Stimulated activated naive CD8-positive, alpha-beta T cell treated with anti-CD3 and anti-CD28 coated beads, Interleukin-15, amount 100 ng/mL, for 72 hours (primary cell): ENCODE results near the gene KLHL40.

ENCODE experiments used
- ATAC-seq: fragments of 150-1000 bp; cut with Tn5 transposase; 2 replicates; pipeline ENCODE4 v1.10.0; 2021; ENCODE audit warnings: mild to moderate bottlenecking, moderate library complexity
- DNase-seq, 2 donors: peaks; one replicate each; pipeline ENCODE4 v3.0.0; 2021 to 2022
- H3K27ac Mint-ChIP-seq, 2 donors: one replicate each; pipeline ENCODE4 v1.8.0; 2022; ENCODE audit warnings: mild to moderate bottlenecking in 2 of 2, mixed read lengths in 2 of 2, moderate library complexity in 2 of 2
- H3K27me3 Mint-ChIP-seq: one replicate; pipeline ENCODE4 v1.8.0; 2022; ENCODE audit warnings: mixed read lengths
- H3K4me1 Mint-ChIP-seq: one replicate; pipeline ENCODE4 v1.8.0; 2022; ENCODE audit warnings: mild to moderate bottlenecking, mixed read lengths
- H3K4me3 Mint-ChIP-seq, 2 donors: one replicate each; pipeline ENCODE4 v1.8.0; 2022; ENCODE audit warnings: mild to moderate bottlenecking in 2 of 2, mixed read lengths in 2 of 2, moderate library complexity in 1 of 2
- H3K9me3 Mint-ChIP-seq, 2 donors: one replicate each; pipeline ENCODE4 v1.8.0; 2022; ENCODE audit warnings: mixed read lengths in 2 of 2

KLHL40 gene

GRCh38 chr3:42674146-42674545, 11.2 kb upstream of the KLHL40 start:
- ATAC-seq (no peak), DNase-seq (no peak)
- Mint-ChIP-seq H3K9me3 (peaks cover 33 to 34% of the 10 kb centered on the region in 2 donors), H3K4me3 (no peak overlapping the region), H3K4me1 (no peaks in the 10 kb centered on the region), H3K27ac (no peak overlapping the region), H3K27me3 (no peaks in the 10 kb centered on the region)

DNA sequence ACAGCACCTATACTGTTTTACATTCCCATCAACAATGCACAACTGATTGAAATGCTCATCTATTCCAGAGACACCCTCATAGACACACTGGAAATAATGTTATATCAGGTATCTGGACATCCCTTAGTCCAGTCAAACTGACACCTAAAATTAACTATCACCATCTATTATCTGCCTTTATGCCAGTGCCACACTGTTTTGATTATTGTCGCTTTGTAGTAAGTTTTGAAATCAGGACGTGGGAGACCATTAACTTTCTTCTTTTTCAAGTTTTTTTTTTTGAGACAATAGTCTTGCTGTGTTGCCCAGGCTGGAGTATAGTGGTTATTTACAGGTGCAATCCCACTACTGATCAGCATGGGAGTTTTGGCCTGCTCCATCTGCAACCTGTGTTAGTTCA, 9.4 kb upstream of the KLHL40 start:
- Mint-ChIP-seq H3K9me3 (peaks cover 35% of the 10 kb centered on the region in 2 donors), H3K27me3 (no peaks in the 10 kb centered on the region), H3K4me1 (no peaks in the 10 kb centered on the region), H3K27ac (no peak overlapping the region), H3K4me3 (no peak overlapping the region)
- ATAC-seq (no peak), DNase-seq (no peak)

GRCh38 chr3:42678447-42678846, 6.9 kb upstream of the KLHL40 start:
- H3K27ac Mint-ChIP-seq: no peak overlapping the region
- no peak overlapping the region for H3K4me3 Mint-ChIP-seq
- peaks cover 11% of the 10 kb centered on the region for H3K27me3 Mint-ChIP-seq
- DNase-seq (no peak), ATAC-seq (no peak)
- H3K9me3 Mint-ChIP-seq: peaks cover 35% of the 10 kb centered on the region in 2 donors
- H3K4me1 Mint-ChIP-seq: no peaks in the 10 kb centered on the region

DNA sequence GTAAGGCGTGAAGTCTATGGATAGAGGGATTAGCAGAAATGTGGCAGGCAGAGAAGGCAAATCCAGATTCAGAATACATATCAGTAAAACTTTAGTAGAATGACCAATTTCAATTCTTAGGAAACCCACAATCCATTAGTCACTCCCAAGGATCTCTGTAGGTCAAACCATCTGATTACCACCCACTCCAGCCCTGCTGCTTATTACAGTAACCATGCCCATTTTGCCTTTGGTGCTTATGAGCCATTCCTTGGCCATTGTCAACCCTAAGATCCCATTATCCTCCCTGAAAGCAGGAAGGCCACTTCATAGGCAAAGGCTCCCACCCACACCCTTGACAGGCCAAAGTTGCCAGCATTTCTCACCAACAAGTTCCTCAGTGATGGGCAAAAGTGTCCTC, 5.1 kb upstream of the KLHL40 start:
- no peak overlapping the region for H3K4me3 Mint-ChIP-seq
- DNase-seq (no peak), ATAC-seq (no peak)
- peaks cover 35% of the 10 kb centered on the region in 2 donors for H3K9me3 Mint-ChIP-seq
- H3K4me1 Mint-ChIP-seq: no peaks in the 10 kb centered on the region
- H3K27ac Mint-ChIP-seq: no peak overlapping the region
- H3K27me3 Mint-ChIP-seq: peaks cover 22% of the 10 kb centered on the region

DNA sequence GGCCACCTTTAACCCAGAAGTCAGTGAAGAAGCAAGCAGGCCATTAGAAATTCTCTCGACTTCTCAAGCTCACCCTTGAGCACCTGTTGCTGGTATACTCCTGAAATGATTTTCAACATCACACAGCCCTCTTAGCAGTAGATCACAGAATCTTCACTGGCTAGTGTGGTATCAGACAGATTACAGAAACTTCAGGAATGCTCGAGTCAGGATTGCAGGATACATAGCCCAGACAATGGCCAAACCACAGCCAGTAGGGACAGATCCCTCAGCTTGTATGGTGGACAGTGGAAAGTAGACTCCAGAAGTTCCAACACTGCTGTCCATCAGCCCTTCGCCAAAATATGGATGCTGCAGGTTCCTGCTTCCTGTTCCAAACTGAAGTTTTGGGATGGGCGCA, 4.5 kb upstream of the KLHL40 start:
- Mint-ChIP-seq H3K27ac (no peak overlapping the region), H3K27me3 (peaks cover 27% of the 10 kb centered on the region), H3K4me1 (peaks cover 3% of the 10 kb centered on the region), H3K4me3 (no peak overlapping the region), H3K9me3 (peaks cover 34 to 35% of the 10 kb centered on the region in 2 donors)
- DNase-seq: no peak
- no peak for ATAC-seq

GRCh38 chr3:42681361-42682038, 3.8 kb upstream of the KLHL40 start:
- peaks cover 28% of the 10 kb centered on the region in 2 donors for H3K9me3 Mint-ChIP-seq
- peaks cover 34% of the 10 kb centered on the region for H3K27me3 Mint-ChIP-seq
- H3K4me3 Mint-ChIP-seq: no peak overlapping the region
- H3K4me1 Mint-ChIP-seq: peaks cover 6% of the 10 kb centered on the region
- no peak overlapping the region for H3K27ac Mint-ChIP-seq
- ATAC-seq: no peak
- DNase-seq: no peak

- DNase-seq (no peak), ATAC-seq (no peak)
- peaks cover 43% of the 10 kb centered on the region for H3K27me3 Mint-ChIP-seq
- H3K4me1 Mint-ChIP-seq: peaks cover 6% of the 10 kb centered on the region
- H3K9me3 Mint-ChIP-seq: peaks cover 18 to 19% of the 10 kb centered on the region in 2 donors
- H3K4me3 Mint-ChIP-seq: no peak overlapping the region
- no peak overlapping the region for H3K27ac Mint-ChIP-seq
Observed at GRCh38 chr3:42682301-42683070, 2.9 kb upstream of the KLHL40 start.

GRCh38 chr3:42683875-42684598, 1.3 kb upstream of the KLHL40 start:
- Mint-ChIP-seq H3K4me3 (no peak overlapping the region), H3K4me1 (peaks cover 6% of the 10 kb centered on the region), H3K27ac (no peak overlapping the region), H3K9me3 (peaks cover 2 to 4% of the 10 kb centered on the region in 2 donors), H3K27me3 (peaks cover 43% of the 10 kb centered on the region)
- DNase-seq (no peak), ATAC-seq (peak; percentile 68)

GRCh38 chr3:42684632-42685362, 540 bp upstream of the KLHL40 start:
- Mint-ChIP-seq H3K9me3 (no peaks in the 10 kb centered on the region), H3K4me1 (peaks cover 6% of the 10 kb centered on the region), H3K27ac (no peak overlapping the region), H3K27me3 (peaks cover 50% of the 10 kb centered on the region), H3K4me3 (no peak overlapping the region)
- ATAC-seq (no peak), DNase-seq (no peak)

- peak overlapping the region; percentile 20 to 53 for H3K4me3 Mint-ChIP-seq
- no peak for ATAC-seq
- peaks cover 60% of the 10 kb centered on the region for H3K27me3 Mint-ChIP-seq
Observed at GRCh38 chr3:42685891-42686820, 819 bp downstream of the KLHL40 start.

GRCh38 chr3:42686832-42687650, 1.7 kb downstream of the KLHL40 start:
- no peak for ATAC-seq
- Mint-ChIP-seq H3K27ac (no peak overlapping the region), H3K4me1 (peaks cover 6% of the 10 kb centered on the region), H3K27me3 (peaks cover 60% of the 10 kb centered on the region), H3K9me3 (no peaks in the 10 kb centered on the region), H3K4me3 (no peak overlapping the region)
- DNase-seq: no peak

More at GRCh38 chr3:42685891-42686820, 819 bp downstream of the KLHL40 start:
- peaks cover 6% of the 10 kb centered on the region for H3K4me1 Mint-ChIP-seq
- no peaks in the 10 kb centered on the region for H3K9me3 Mint-ChIP-seq
- DNase-seq: no peak
- H3K27ac Mint-ChIP-seq: no peak overlapping the region

DNA sequence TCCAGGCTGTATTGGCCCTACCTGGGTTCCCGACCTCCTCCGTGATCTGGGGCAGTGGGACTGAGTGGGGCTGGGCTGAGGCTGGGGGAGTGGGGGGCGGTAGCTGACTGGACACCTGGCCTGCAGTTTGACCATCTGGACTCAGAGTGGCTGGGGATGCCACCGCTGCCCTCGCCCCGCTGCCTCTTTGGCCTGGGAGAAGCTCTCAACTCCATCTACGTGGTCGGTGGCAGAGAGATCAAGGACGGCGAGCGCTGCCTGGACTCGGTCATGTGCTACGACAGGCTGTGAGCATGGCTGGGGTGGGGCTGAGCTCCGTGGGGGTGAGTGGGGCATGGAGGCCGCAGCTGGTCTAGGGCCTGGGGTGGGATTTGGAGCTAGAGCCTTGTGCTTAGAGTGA, 2.7 kb downstream of the KLHL40 start:
- no peak overlapping the region for H3K27ac Mint-ChIP-seq
- no peak for DNase-seq
- no peak overlapping the region for H3K4me3 Mint-ChIP-seq
- H3K27me3 Mint-ChIP-seq: peaks cover 54% of the 10 kb centered on the region
- peaks cover 6% of the 10 kb centered on the region for H3K4me1 Mint-ChIP-seq
- no peak for ATAC-seq
- no peaks in the 10 kb centered on the region for H3K9me3 Mint-ChIP-seq

GRCh38 chr3:42688487-42689420, 3.4 kb downstream of the KLHL40 start:
- DNase-seq (no peak), ATAC-seq (no peak)
- H3K4me1 Mint-ChIP-seq: peaks cover 6% of the 10 kb centered on the region
- H3K4me3 Mint-ChIP-seq: no peak overlapping the region
- H3K9me3 Mint-ChIP-seq: no peaks in the 10 kb centered on the region
- H3K27ac Mint-ChIP-seq: peak overlapping the region in 1 of 2 donors; percentile 65
- H3K27me3 Mint-ChIP-seq: peaks cover 46% of the 10 kb centered on the region
